Measurements from ENCODE around the gene MSANTD1. TPM values are rescaled to one million over a fixed set of nuclear protein-coding genes. Genes with fewer than 3 reads are reported as not detected.

MSANTD1 gene
- polyA plus RNA-seq, 1 donor from 2014 or later, result 12.7 TPM

- H3K9me3 ChIP-seq (ENCODE audit: low read length), result no peaks in the 10 kb centered on the region
- peaks cover 64% of the 10 kb centered on the region for H3K79me2 ChIP-seq (replicated peaks; ENCODE audit: insufficient read depth, low read length)
- no peaks in the 10 kb centered on the region for H4K20me1 ChIP-seq (ENCODE audit: insufficient read depth)
- no peak overlapping the region for H2AFZ ChIP-seq (ENCODE audit: low read depth, low read length)
- no peaks in the 10 kb centered on the region for H3F3A ChIP-seq (ENCODE audit: insufficient read depth, low read length, poor library complexity, severe bottlenecking)
- no peak overlapping the region for H3K4me2 ChIP-seq (ENCODE audit: low read length)
- no peaks in the 10 kb centered on the region for H3K9me2 ChIP-seq (ENCODE audit: insufficient read depth, low read length)
- no peak overlapping the region for H3K9ac ChIP-seq (ENCODE audit: low read length)
- no peak for TF ChIP-seq EZH2 (IDR thresholded peaks at IDR 0.05; ENCODE audit: borderline replicate concordance, insufficient read depth, low read length, poor library complexity, severe bottlenecking)
- no peaks in the 10 kb centered on the region for H3K36me3 ChIP-seq (ENCODE audit: insufficient read depth, low read length)
- no peak overlapping the region for H3K27ac ChIP-seq (ENCODE audit: low read length)
- H3K27me3 ChIP-seq (ENCODE audit: insufficient read depth, low read depth, low read length), result no peaks in the 10 kb centered on the region
- H3K4me3 ChIP-seq (ENCODE audit: low read length), result no peak overlapping the region
Measured at GRCh38 chr4:3303923-3304710, 55.2 kb downstream of the MSANTD1 start.

GRCh38 chr4:3304831-3305609, 56.1 kb downstream of the MSANTD1 start:
- TF ChIP-seq EZH2 (IDR thresholded peaks at IDR 0.05; ENCODE audit: borderline replicate concordance, insufficient read depth, low read length, poor library complexity, severe bottlenecking) (no peak), CTCF (IDR thresholded peaks at IDR 0.05; ENCODE audit: poor library complexity, severe bottlenecking) (no peak), REST (IDR thresholded peaks at IDR 0.05; ENCODE audit: borderline replicate concordance) (no peak), RAD21 (conservative IDR thresholded peaks at IDR 0.05) (no peak), SMC3 (conservative IDR thresholded peaks at IDR 0.05; ENCODE audit: poor library complexity) (no peak), EP300 (conservative IDR thresholded peaks at IDR 0.05; ENCODE audit: poor library complexity, severe bottlenecking) (no peak), MXI1 (conservative IDR thresholded peaks at IDR 0.05; ENCODE audit: poor library complexity, severe bottlenecking) (no peak), TAF1 (IDR thresholded peaks at IDR 0.05; ENCODE audit: low read depth) (no peak), POLR2AphosphoS5 (IDR thresholded peaks at IDR 0.05) (no peak)
- Histone ChIP-seq H3F3A (ENCODE audit: insufficient read depth, low read length, poor library complexity, severe bottlenecking) (no peaks in the 10 kb centered on the region), H2AFZ (ENCODE audit: low read depth, low read length) (no peak overlapping the region), H3K79me2 (replicated peaks; ENCODE audit: insufficient read depth, low read length) (peaks cover 55% of the 10 kb centered on the region), H3K36me3 (ENCODE audit: insufficient read depth, low read length) (no peaks in the 10 kb centered on the region), H3K9me3 (ENCODE audit: low read length) (no peaks in the 10 kb centered on the region), H3K4me2 (ENCODE audit: low read length) (no peak overlapping the region), H3K27ac (ENCODE audit: low read length) (no peak overlapping the region), H3K9me2 (ENCODE audit: insufficient read depth, low read length) (no peaks in the 10 kb centered on the region), H3K4me3 (ENCODE audit: low read length) (no peak overlapping the region), H3K27me3 (ENCODE audit: insufficient read depth, low read depth, low read length) (no peaks in the 10 kb centered on the region), H3K9ac (ENCODE audit: low read length) (no peak overlapping the region), H4K20me1 (ENCODE audit: insufficient read depth) (no peaks in the 10 kb centered on the region)

Measured in neural cell (in vitro differentiated cells).